Lung (tissue), 12 donors: ENCODE data around the gene SLC17A3. TPM values are rescaled to one million over a fixed set of nuclear protein-coding genes. Genes with fewer than 3 reads are reported as not detected.

Experiments used
- ATAC-seq: fragments of 200-7000 bp; cut with Tn5 transposase; one replicate; pipeline ENCODE4 v1.9.1; 2020; ENCODE audit warnings: moderate number of reproducible peaks; ENCODE audit not compliant: insufficient read depth, low FRiP score
- DNase-seq, 3 donors: peaks; one replicate each; pipeline ENCODE4 v3.0.0-alpha.2; 2013 to 2017
- H3K27ac ChIP-seq, 2 donors: one replicate each; pipeline ENCODE4 v1.5.1; 2013; ENCODE audit warnings: mild to moderate bottlenecking in 2 of 2, moderate library complexity in 2 of 2, control low read depth in 1 of 2, inconsistent platforms in 1 of 2, low read depth in 1 of 2, low read length in 1 of 2
- H3K27me3 ChIP-seq, 3 donors: one replicate each; pipeline ENCODE4 v1.5.1; 2013; ENCODE audit warnings: low read length in 2 of 3; ENCODE audit not compliant: control insufficient read depth in 3 of 3, insufficient read depth in 3 of 3
- H3K36me3 ChIP-seq, 4 donors: one replicate each; pipeline ENCODE4 v1.5.1; 2013; ENCODE audit warnings: low read length in 4 of 4, mild to moderate bottlenecking in 1 of 4, moderate library complexity in 1 of 4; ENCODE audit not compliant: control insufficient read depth in 4 of 4, insufficient read depth in 4 of 4
- H3K4me1 ChIP-seq, 5 donors: one replicate each; pipeline ENCODE4 v1.5.1; 2013; ENCODE audit warnings: low read length in 5 of 5, mild to moderate bottlenecking in 2 of 5, moderate library complexity in 1 of 5; ENCODE audit not compliant: control insufficient read depth in 5 of 5, insufficient read depth in 5 of 5
- H3K4me3 ChIP-seq: one replicate; pipeline ENCODE4 v1.5.1; 2013; ENCODE audit warnings: mild to moderate bottlenecking, control low read depth, moderate library complexity
- H3K9ac ChIP-seq, 2 donors: one replicate each; pipeline ENCODE4 v1.5.1; 2013; ENCODE audit warnings: low read length in 2 of 2, control low read depth in 1 of 2; ENCODE audit not compliant: insufficient read depth in 1 of 2
- H3K9me3 ChIP-seq, 4 donors: one replicate each; pipeline ENCODE4 v1.5.1; 2013; ENCODE audit warnings: low read length in 3 of 4, mild to moderate bottlenecking in 1 of 4, moderate library complexity in 1 of 4; ENCODE audit not compliant: control insufficient read depth in 4 of 4, insufficient read depth in 3 of 4
- CTCF ChIP-seq: IDR thresholded peaks from 2 replicates; pipeline ENCODE4 v1.5.1; 2012; ENCODE audit warnings: mild to moderate bottlenecking; ENCODE audit errors: control extremely low read depth, extremely low read depth
- WGBS, 2 donors: extraction: QIAGEN DNeasy Blood & Tissue Kit; methylation state at CpG; one replicate each; pipeline ENCODE4 v1.1.7; 2013; 5-methylcytosine and 5-hydroxymethylcytosine counted together
- polyA plus RNA-seq, 2 donors: library from polyadenylated mRNA; stranded (reverse); fragments of 200-250 nt; gene quantifications; one replicate each; pipeline ENCODE4 v1.2.1, GENCODE V29; 2013
- total RNA-seq, 2 donors: library from RNA; depleted of rRNA in 1 of 2; stranded (reverse); fragments of >200 nt in 1 of 2; gene quantifications; one replicate each; pipeline ENCODE4 v1.2.1, GENCODE V29; 2014 to 2021
- donor health status: control.
- donor health status: control.
- donor health status: Bipolar disorder and iron deficiency.
- donor health status: healthy.
- donor health status: DM: yes; HTN: yes; CAD: no.

Gene SLC17A3
- total and polyA plus RNA-seq, 4 donors = not detected

- no peaks in the 10 kb centered on the region for H3K9me3 ChIP-seq
- no peak for TF ChIP-seq CTCF
- WGBS, 2 donors = 65 to 75% methylated on average over 3 of the region's 3 CpGs
These were observed 22.2 kb upstream of the SLC17A3 start for GRCh38 chr6:25896252-25896651.

GRCh38 chr6:25895771-25896170, 21.7 kb upstream of the SLC17A3 start:
- Histone ChIP-seq H3K27me3 (no peaks in the 10 kb centered on the region), H3K4me1 (no peaks in the 10 kb centered on the region), H3K9ac (no peak overlapping the region), H3K9me3 (no peaks in the 10 kb centered on the region), H3K4me3 (no peak overlapping the region), H3K27ac (no peak overlapping the region), H3K36me3 (no peaks in the 10 kb centered on the region)
- no peak for ATAC-seq
- no peak for DNase-seq
- no peak for TF ChIP-seq CTCF
- WGBS, 2 donors = 52 to 69% methylated on average over 1 of the region's 1 CpG

More at GRCh38 chr6:25896252-25896651, 22.2 kb upstream of the SLC17A3 start:
- H3K4me1 ChIP-seq = no peaks in the 10 kb centered on the region
- no peak overlapping the region for H3K4me3 ChIP-seq
- H3K27ac ChIP-seq = no peak overlapping the region
- H3K36me3 ChIP-seq = no peaks in the 10 kb centered on the region
- no peak for ATAC-seq
- no peak for DNase-seq
- H3K27me3 ChIP-seq = no peaks in the 10 kb centered on the region
- no peak overlapping the region for H3K9ac ChIP-seq

GRCh38 chr6:25893778-25894177, 19.7 kb upstream of the SLC17A3 start:
- WGBS, 2 donors = 85 to 88% methylated on average over 6 of the region's 6 CpGs
- DNase-seq (no peak), ATAC-seq (no peak)
- Histone ChIP-seq H3K4me3 (no peak overlapping the region), H3K36me3 (no peaks in the 10 kb centered on the region), H3K9me3 (no peaks in the 10 kb centered on the region), H3K27ac (no peak overlapping the region), H3K27me3 (no peaks in the 10 kb centered on the region), H3K4me1 (no peaks in the 10 kb centered on the region), H3K9ac (no peak overlapping the region)
- no peak for TF ChIP-seq CTCF

- Histone ChIP-seq H3K27me3 (no peaks in the 10 kb centered on the region), H3K9me3 (no peaks in the 10 kb centered on the region), H3K4me1 (no peaks in the 10 kb centered on the region), H3K9ac (no peak overlapping the region), H3K4me3 (no peak overlapping the region), H3K27ac (no peak overlapping the region), H3K36me3 (no peaks in the 10 kb centered on the region)
- DNase-seq = no peak
- no peak for ATAC-seq
- no peak for TF ChIP-seq CTCF
These were observed 18.8 kb upstream of the SLC17A3 start for GRCh38 chr6:25892877-25893276.
